ENCODE data around the gene RBKS.

The RBKS gene

GRCh38 chr2:27903649-27904404 is 13.6 kb upstream of the RBKS start:
- H3K36me3 ChIP-seq: no peaks in the 10 kb centered on the region
- TF ChIP-seq, protein P1, sequence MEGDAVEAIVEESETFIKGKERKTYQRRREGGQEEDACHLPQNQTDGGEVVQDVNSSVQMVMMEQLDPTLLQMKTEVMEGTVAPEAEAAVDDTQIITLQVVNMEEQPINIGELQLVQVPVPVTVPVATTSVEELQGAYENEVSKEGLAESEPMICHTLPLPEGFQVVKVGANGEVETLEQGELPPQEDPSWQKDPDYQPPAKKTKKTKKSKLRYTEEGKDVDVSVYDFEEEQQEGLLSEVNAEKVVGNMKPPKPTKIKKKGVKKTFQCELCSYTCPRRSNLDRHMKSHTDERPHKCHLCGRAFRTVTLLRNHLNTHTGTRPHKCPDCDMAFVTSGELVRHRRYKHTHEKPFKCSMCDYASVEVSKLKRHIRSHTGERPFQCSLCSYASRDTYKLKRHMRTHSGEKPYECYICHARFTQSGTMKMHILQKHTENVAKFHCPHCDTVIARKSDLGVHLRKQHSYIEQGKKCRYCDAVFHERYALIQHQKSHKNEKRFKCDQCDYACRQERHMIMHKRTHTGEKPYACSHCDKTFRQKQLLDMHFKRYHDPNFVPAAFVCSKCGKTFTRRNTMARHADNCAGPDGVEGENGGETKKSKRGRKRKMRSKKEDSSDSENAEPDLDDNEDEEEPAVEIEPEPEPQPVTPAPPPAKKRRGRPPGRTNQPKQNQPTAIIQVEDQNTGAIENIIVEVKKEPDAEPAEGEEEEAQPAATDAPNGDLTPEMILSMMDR (IDR thresholded peaks at IDR 0.05; ENCODE audit: low read depth, low read length): no peak
- no peaks in the 10 kb centered on the region for H3K27me3 ChIP-seq (ENCODE audit: insufficient read depth, low read depth, severe bottlenecking)
- H3K4me3 ChIP-seq (ENCODE audit: low read depth, low read length): no peak overlapping the region
- no peak for DNase-seq
- H3K9me3 ChIP-seq (ENCODE audit: severe bottlenecking): no peaks in the 10 kb centered on the region
- H3K27ac ChIP-seq: no peak overlapping the region

DNA sequence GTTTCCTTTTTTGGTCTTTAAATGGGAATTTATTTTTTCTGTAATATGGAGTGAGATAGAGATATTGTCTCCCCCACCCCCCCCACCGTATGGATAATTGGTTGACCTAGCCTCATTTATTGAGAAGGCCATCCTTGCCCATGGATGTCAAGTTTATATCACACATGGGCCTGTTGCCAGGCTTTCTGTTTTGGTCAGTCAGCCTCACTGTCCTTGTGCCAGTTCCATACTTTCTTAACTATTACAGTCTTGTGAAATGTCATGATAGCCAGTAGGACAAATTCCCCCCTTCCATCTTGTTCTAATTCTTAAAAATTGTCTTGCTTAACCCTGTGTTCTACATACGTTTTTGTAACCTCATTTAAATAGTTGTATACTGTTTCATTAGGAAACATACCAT is 12.8 kb upstream of the RBKS start:
- no peaks in the 10 kb centered on the region for H3K9me3 ChIP-seq (ENCODE audit: severe bottlenecking)
- no peak for DNase-seq
- H3K27me3 ChIP-seq (ENCODE audit: insufficient read depth, low read depth, severe bottlenecking): no peaks in the 10 kb centered on the region
- no peak overlapping the region for H3K4me3 ChIP-seq (ENCODE audit: low read depth, low read length)
- no peak overlapping the region for H3K27ac ChIP-seq
- TF ChIP-seq, protein P1 (IDR thresholded peaks at IDR 0.05; ENCODE audit: low read depth, low read length): no peak
- no peaks in the 10 kb centered on the region for H3K36me3 ChIP-seq

GRCh38 chr2:27902098-27902497 is 11.9 kb upstream of the RBKS start:
- no peaks in the 10 kb centered on the region for H3K27me3 ChIP-seq (ENCODE audit: insufficient read depth, low read depth, severe bottlenecking)
- no peak overlapping the region for H3K4me3 ChIP-seq (ENCODE audit: low read depth, low read length)
- no peak for DNase-seq
- TF ChIP-seq, protein P1 (IDR thresholded peaks at IDR 0.05; ENCODE audit: low read depth, low read length): no peak
- no peaks in the 10 kb centered on the region for H3K9me3 ChIP-seq (ENCODE audit: severe bottlenecking)
- H3K27ac ChIP-seq: no peak overlapping the region
- H3K36me3 ChIP-seq: no peaks in the 10 kb centered on the region

DNA sequence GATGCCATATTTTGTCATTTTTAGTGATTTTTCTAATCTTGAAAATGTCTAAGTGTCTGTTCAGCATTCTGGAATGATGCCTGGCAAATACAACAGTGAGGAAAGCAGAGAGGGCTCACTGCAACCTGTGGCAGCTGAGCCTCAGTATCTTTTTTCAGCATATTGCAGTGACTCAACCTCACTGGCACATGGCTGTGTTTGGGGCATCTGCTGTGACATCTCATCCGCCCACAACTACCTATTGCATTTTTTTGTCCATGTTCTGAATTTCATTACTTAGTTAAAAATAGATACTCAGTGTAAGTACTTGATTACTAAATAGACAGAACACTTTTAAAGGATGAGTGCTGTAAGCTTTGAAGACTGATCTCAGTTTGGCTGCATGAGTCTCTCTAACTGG is 11.0 kb upstream of the RBKS start:
- H3K9me3 ChIP-seq (ENCODE audit: severe bottlenecking): no peaks in the 10 kb centered on the region
- H3K36me3 ChIP-seq: no peaks in the 10 kb centered on the region
- TF ChIP-seq, protein P1 (IDR thresholded peaks at IDR 0.05; ENCODE audit: low read depth, low read length): no peak
- no peak for DNase-seq
- no peak overlapping the region for H3K4me3 ChIP-seq (ENCODE audit: low read depth, low read length)
- no peak overlapping the region for H3K27ac ChIP-seq
- no peaks in the 10 kb centered on the region for H3K27me3 ChIP-seq (ENCODE audit: insufficient read depth, low read depth, severe bottlenecking)

GRCh38 chr2:27897717-27898116 is 7.5 kb upstream of the RBKS start:
- H3K27ac ChIP-seq: no peak overlapping the region
- no peak overlapping the region for H3K4me3 ChIP-seq (ENCODE audit: low read depth, low read length)
- no peak for DNase-seq
- H3K36me3 ChIP-seq: 0 out of 2 replicates have a peak, but pooled peaks cover 3% of the 10 kb centered on the region
- TF ChIP-seq, protein P1 (IDR thresholded peaks at IDR 0.05; ENCODE audit: low read depth, low read length): no peak
- H3K9me3 ChIP-seq (ENCODE audit: severe bottlenecking): no peaks in the 10 kb centered on the region
- no peaks in the 10 kb centered on the region for H3K27me3 ChIP-seq (ENCODE audit: insufficient read depth, low read depth, severe bottlenecking)

GRCh38 chr2:27893006-27893405 is 2.8 kb upstream of the RBKS start:
- Histone ChIP-seq H3K9me3 (ENCODE audit: severe bottlenecking) (no peaks in the 10 kb centered on the region), H3K27ac (no peak overlapping the region), H3K36me3 (0 out of 2 replicates have a peak, but pooled peaks cover 3% of the 10 kb centered on the region), H3K4me3 (ENCODE audit: low read depth, low read length) (no peak overlapping the region), H3K27me3 (ENCODE audit: insufficient read depth, low read depth, severe bottlenecking) (no peaks in the 10 kb centered on the region)
- DNase-seq: no peak
- TF ChIP-seq, protein P1 (IDR thresholded peaks at IDR 0.05; ENCODE audit: low read depth, low read length): no peak

Data from WERI-Rb-1 (cell line).